Stimulated activated naive CD4-positive, alpha-beta T cell treated with Interleukin-2 at 50 U/mL for 16 hours (primary cell): ENCODE measurements around the gene UBTD2.
A peak's percentile ranks its signal among the peaks of the same experiment; 100 is the strongest.
"Not testable (repeated sequence)": the region's sequence is repeated elsewhere in the genome, so short reads cannot be mapped to it uniquely, and the experiment has no call there.

Source experiments
- DNase-seq: peaks from one replicate; lab custom pipeline; 2025; lab: John Stamatoyannopoulos, UW

The UBTD2 gene

GRCh38 chr5:172283020-172283861 is at the start of gene UBTD2:
TSS of gene UBTD2 (minus strand) at chr5:172283764. CDS start at chr5:172283665, 99 bp downstream.
- peak; percentile 72 for DNase-seq

GRCh38 chr5:172326901-172327300 is 43.3 kb upstream of the UBTD2 start:
- not testable (repeated sequence) for DNase-seq

GRCh38 chr5:172325452-172325851 is 41.9 kb upstream of the UBTD2 start:
- DNase-seq, result no peak

GRCh38 chr5:172322028-172322965 is 38.7 kb upstream of the UBTD2 start:
- DNase-seq, result no peak

- DNase-seq, result no peak
Measured at GRCh38 chr5:172321593-172321992, 38.0 kb upstream of the UBTD2 start.

GRCh38 chr5:172319708-172320441 is 36.3 kb upstream of the UBTD2 start:
- DNase-seq, result no peak

- no peak for DNase-seq
Measured at GRCh38 chr5:172315587-172316493, 32.3 kb upstream of the UBTD2 start.

GRCh38 chr5:172313915-172314314 is 30.4 kb upstream of the UBTD2 start:
- no peak for DNase-seq

- no peak for DNase-seq
Measured at GRCh38 chr5:172312286-172312685, 28.7 kb upstream of the UBTD2 start.

GRCh38 chr5:172311605-172312004 is 28.0 kb upstream of the UBTD2 start:
- DNase-seq, result no peak

- DNase-seq, result no peak
Measured at GRCh38 chr5:172311026-172311425, 27.5 kb upstream of the UBTD2 start.

GRCh38 chr5:172305380-172305779 is 21.8 kb upstream of the UBTD2 start:
- DNase-seq, result no peak

- DNase-seq, result no peak
Measured at GRCh38 chr5:172303572-172304335, 20.2 kb upstream of the UBTD2 start.

- DNase-seq, result no peak
Measured at GRCh38 chr5:172303162-172303561, 19.6 kb upstream of the UBTD2 start.

- no peak for DNase-seq
Measured at GRCh38 chr5:172302047-172302710, 18.6 kb upstream of the UBTD2 start.

- no peak for DNase-seq
Measured at GRCh38 chr5:172299916-172300439, 16.4 kb upstream of the UBTD2 start.

GRCh38 chr5:172294831-172295230 is 11.3 kb upstream of the UBTD2 start:
- DNase-seq, result no peak

GRCh38 chr5:172293745-172294342 is 10.3 kb upstream of the UBTD2 start:
- DNase-seq, result no peak
